GM12878 (cell line): ENCODE data around the gene CNTNAP5. TPM values are rescaled to one million over a fixed set of nuclear protein-coding genes. Genes with fewer than 3 reads are reported as not detected.

Experiments
- ATAC-seq: fragments of 200-7000 bp; cut with Tn5 transposase; 3 replicates; pipeline ENCODE4 v1.9.1; 2020; ENCODE audit warnings: mild to moderate bottlenecking, moderate library complexity
- BruUV-seq: library from RNA; stranded (reverse); fragments of 400-500 nt; replicated peaks from 2 replicates; lab custom pipeline; 2021; lab: Mats Ljungman, UMichigan
- CTCF ChIA-PET: fragments of 300-600 bp; sonication (Branson Sonifier 250); formaldehyde crosslinking; extraction: SDS; loops from one replicate; lab custom pipeline; 2021; ENCODE audit warnings: inconsistent platforms; lab: Yijun Ruan, JAX
- POLR2A ChIA-PET: fragments of 350-600 bp; formaldehyde crosslinking; extraction: SDS; loops from one replicate; lab custom pipeline; 2021; ENCODE audit warnings: inconsistent platforms; lab: Charles Lee
- RAD21 ChIA-PET: fragments of 300-600 bp; sonication (Branson Sonifier 250); formaldehyde crosslinking; loops from one replicate; lab custom pipeline; 2023; ENCODE audit warnings: antibody characterized with exemption; ENCODE audit not compliant: unreplicated experiment; lab: Charles Lee
- SMC1A ChIA-PET: fragments of 300-600 bp; sonication (Branson Sonifier 250); formaldehyde crosslinking; loops from one replicate; lab custom pipeline; 2023; ENCODE audit not compliant: unreplicated experiment, uncharacterized antibody; lab: Charles Lee
- DNase-seq: peaks from one replicate; pipeline ENCODE4 v3.0.0-alpha.2; 2011; ENCODE audit warnings: low read depth, low spot score
- FAIRE-seq: peaks from 3 replicates; lab custom pipeline; 2011; peaks lifted over from hg19 to GRCh38; lab: Jason Lieb, UNC
- H2AFZ ChIP-seq: 2 replicates; pipeline ENCODE4 v1.6.0; 2011; ENCODE audit warnings: low read depth, low read length, control low read depth; ENCODE audit not compliant: control insufficient read depth
- H3K27ac ChIP-seq: 2 replicates; pipeline ENCODE4 v1.5.1; 2011; ENCODE audit warnings: control low read depth; ENCODE audit not compliant: control insufficient read depth, insufficient read depth
- H3K27me3 ChIP-seq, 2 experiments: replicated peaks in 1 of 2; 2 replicates each; pipeline versions ENCODE4 v1.6.0 to v1.6.1; 2011; ENCODE audit warnings: low read length in 1 of 2; ENCODE audit not compliant: control insufficient read depth in 2 of 2, insufficient read depth in 2 of 2
- H3K36me3 ChIP-seq, 2 experiments: 2 replicates each; pipeline ENCODE4 v1.5.1; 2011; ENCODE audit warnings: low read length in 1 of 2; ENCODE audit not compliant: control insufficient read depth in 2 of 2, insufficient read depth in 2 of 2
- H3K4me1 ChIP-seq: 2 replicates; pipeline ENCODE4 v1.6.1; 2011; ENCODE audit warnings: mild to moderate bottlenecking, low read length, moderate library complexity, mixed read lengths; ENCODE audit not compliant: control insufficient read depth, insufficient read depth
- H3K4me2 ChIP-seq: 2 replicates; pipeline ENCODE4 v1.6.0; 2011; ENCODE audit warnings: control low read depth; ENCODE audit not compliant: control insufficient read depth, insufficient read depth
- H3K4me3 ChIP-seq: fragments of 200-600 bp; sonication (generic); 2 replicates; pipeline ENCODE4 v1.5.1; 2016
- H3K79me2 ChIP-seq: 2 replicates; pipeline ENCODE4 v1.6.0; 2011; ENCODE audit warnings: low read length; ENCODE audit not compliant: control insufficient read depth, insufficient read depth
- H3K9ac ChIP-seq: 2 replicates; pipeline ENCODE4 v1.8.0; 2011; ENCODE audit warnings: low read length, control low read depth, mixed read lengths; ENCODE audit not compliant: control insufficient read depth, insufficient read depth
- H3K9me3 ChIP-seq: replicated peaks from 3 replicates; pipeline ENCODE4 v1.5.1; 2011; ENCODE audit warnings: mild to moderate bottlenecking, low read length; ENCODE audit not compliant: control insufficient read depth, insufficient read depth
- H4K20me1 ChIP-seq: 2 replicates; pipeline ENCODE4 v1.6.0; 2011; ENCODE audit not compliant: control insufficient read depth, insufficient read depth
- ASH2L ChIP-seq: fragments of 300-600, 200-600 bp; sonication (generic); IDR thresholded peaks from 2 replicates; pipeline ENCODE4 v1.6.1; 2017; ENCODE audit warnings: low read depth, mild to moderate bottlenecking, borderline replicate concordance
- BCL11A ChIP-seq: IDR thresholded peaks from 2 replicates; pipeline ENCODE4 v1.6.1; 2011; ENCODE audit warnings: low read depth, low read length
- CHD1 ChIP-seq: IDR thresholded peaks from 2 replicates; pipeline ENCODE4 v1.6.1; 2012; ENCODE audit warnings: low read depth, low read length, improper control_type of control experiment
- E4F1 ChIP-seq: fragments of 450-650 bp; IDR thresholded peaks from 2 replicates; pipeline ENCODE4 v1.6.1; 2018; ENCODE audit warnings: borderline replicate concordance, mild to moderate bottlenecking; ENCODE audit not compliant: partially characterized antibody
- FOXK2 ChIP-seq: fragments of 450-650 bp; IDR thresholded peaks from 2 replicates; pipeline ENCODE4 v1.6.1; 2017; ENCODE audit warnings: mild to moderate bottlenecking, moderate library complexity
- IKZF1 ChIP-seq: fragments of 450-650 bp; conservative IDR thresholded peaks from 2 replicates; pipeline ENCODE4 v1.6.1; 2017; ENCODE audit warnings: antibody characterized with exemption, mild to moderate bottlenecking
- MTA3 ChIP-seq: IDR thresholded peaks from 2 replicates; pipeline ENCODE4 v1.6.1; 2012; ENCODE audit warnings: low read length, inconsistent platforms, borderline replicate concordance
- NBN ChIP-seq: fragments of 450-650 bp; IDR thresholded peaks from 2 replicates; pipeline ENCODE4 v1.6.1; 2016
- NFYA ChIP-seq: IDR thresholded peaks from 2 replicates; pipeline ENCODE4 v1.6.1; 2011; ENCODE audit warnings: low read depth, mild to moderate bottlenecking, low read length, improper control_type of control experiment, borderline replicate concordance
- NR2C2 ChIP-seq: IDR thresholded peaks from 2 replicates; pipeline ENCODE4 v1.6.1; 2011; ENCODE audit warnings: borderline replicate concordance, low read depth; ENCODE audit not compliant: control insufficient read depth, insufficient read length
- SIX5 ChIP-seq: IDR thresholded peaks from 2 replicates; pipeline ENCODE4 v1.6.1; 2011; ENCODE audit warnings: mild to moderate bottlenecking, low read depth, low read length, moderate library complexity; ENCODE audit not compliant: severe bottlenecking
- SMAD1 ChIP-seq: fragments of 450-650 bp; IDR thresholded peaks from 2 replicates; pipeline ENCODE4 v1.6.1; 2018; ENCODE audit warnings: mild to moderate bottlenecking, low read depth; ENCODE audit not compliant: partially characterized antibody
- SMAD5 ChIP-seq: IDR thresholded peaks from 2 replicates; pipeline ENCODE4 v1.6.1; 2016; ENCODE audit warnings: antibody characterized with exemption, low read depth
- SREBF1 ChIP-seq: IDR thresholded peaks from 2 replicates; pipeline ENCODE4 v1.6.1; 2012; ENCODE audit warnings: mild to moderate bottlenecking, low read length
- STAT1 ChIP-seq: fragments of 450-650 bp; conservative IDR thresholded peaks from 2 replicates; pipeline ENCODE4 v1.6.1; 2014; ENCODE audit warnings: antibody characterized with exemption, mild to moderate bottlenecking
- TAF1 ChIP-seq: IDR thresholded peaks from 2 replicates; pipeline ENCODE4 v1.6.1; 2011; ENCODE audit warnings: mild to moderate bottlenecking, low read depth, low read length, borderline replicate concordance
- TCF7 ChIP-seq: IDR thresholded peaks from 2 replicates; pipeline ENCODE4 v1.6.1; 2014; ENCODE audit warnings: antibody characterized with exemption, borderline replicate concordance
- YY1 ChIP-seq: IDR thresholded peaks from 2 replicates; pipeline ENCODE4 v1.6.1; 2011; ENCODE audit warnings: low read depth, mild to moderate bottlenecking, low read length
- ZBTB11 ChIP-seq: fragments of 450-650 bp; formaldehyde crosslinking; IDR thresholded peaks from 2 replicates; pipeline ENCODE4 v1.5.0; 2022; ENCODE audit warnings: mild to moderate bottlenecking, missing genetic modification characterization
- ZNF217 ChIP-seq: fragments of 450-650 bp; IDR thresholded peaks from 2 replicates; pipeline ENCODE4 v1.6.1; 2017; ENCODE audit warnings: antibody characterized with exemption, mild to moderate bottlenecking
- WGBS: methylation state at CpG from one replicate; pipeline ENCODE4 v1.1.6; 2016; ENCODE audit warnings: low lambda C conversion rate; ENCODE audit not compliant: insufficient replicate concordance, insufficient coverage; ENCODE audit errors: missing lambda C conversion rate; 5-methylcytosine and 5-hydroxymethylcytosine counted together
- in situ Hi-C: fragments of 300-500 bp; cut with MboI; formaldehyde crosslinking; loops from 9 replicates; pipeline ENCODE4 v1.14.3; 2018; ENCODE audit warnings: mixed read lengths
- intact Hi-C: fragments of 100-400 bp; cut with micrococcal nuclease; formaldehyde crosslinking; loops from one replicate; pipeline ENCODE4 v1.14.2; 2022; ENCODE audit not compliant: unreplicated experiment
- polyA plus RNA-seq, 11 experiments: library from polyadenylated mRNA; depleted of rRNA in 4 of 11; unstranded in 6 of 11; stranded (reverse) in 5 of 11; fragments of >200 nt; fragmentation: Nextera tagmentation in 4 of 11; fragmentation: Illumina TruSeq in 1 of 11; extraction: Ambion mirVana in 4 of 11; extraction: Trizol in 1 of 11; gene quantifications; 1 replicate in 1 of 11; 2 replicates in 10 of 11; pipeline versions ENCODE4 v1.2.1 to v1.2.3, GENCODE V29; 2011 to 2016; ENCODE audit warnings: inconsistent platforms in 2 of 11, missing spikeins in 2 of 11, low read depth in 1 of 11
- total RNA-seq, 4 experiments: library from RNA; depleted of rRNA in 3 of 4; stranded (reverse); fragments of >200 nt in 3 of 4; fragmentation: Illumina TruSeq in 1 of 4; extraction: Trizol in 1 of 4; gene quantifications; 2 replicates each; pipeline versions ENCODE4 v1.2.1 to v1.2.3, GENCODE V29; 2013 to 2021

CNTNAP5 gene
- total and polyA plus RNA-seq, 10 of the 15 experiments (the other 5 are each of a cell fraction or from before 2014, with no cell fraction given): not detected

GRCh38 chr2:124318913-124319312 lies 293.8 kb downstream of the CNTNAP5 start:
- intact Hi-C loops: no loop called here
- in situ Hi-C loops: no loop called here
- TF ChIP-seq TCF7: no peak
- TF ChIP-seq SMAD1: no peak
- TF ChIP-seq BCL11A: no peak
- no peak for TF ChIP-seq STAT1
- no peak for TF ChIP-seq SMAD5
- no peak for TF ChIP-seq YY1
- TF ChIP-seq MTA3: no peak
- no peak for TF ChIP-seq ZBTB11 (CRISPR knock-in tag)
- TF ChIP-seq ASH2L: no peak
- no peak for TF ChIP-seq SREBF1
- TF ChIP-seq E4F1: no peak
- TF ChIP-seq NFYA: no peak
- TF ChIP-seq ZNF217: no peak
- TF ChIP-seq IKZF1: no peak
- TF ChIP-seq FOXK2: no peak
- no peak for TF ChIP-seq NR2C2
- no peak for TF ChIP-seq SIX5
- TF ChIP-seq NBN: no peak
- TF ChIP-seq CHD1: no peak
- no peak for TF ChIP-seq TAF1
- WGBS: 35% methylated on average over 2 of the region's 2 CpGs
- Histone ChIP-seq H3K79me2 (no peaks in the 10 kb centered on the region), H3K4me3 (no peak overlapping the region), H4K20me1 (no peaks in the 10 kb centered on the region), H3K36me3 (no peaks in the 10 kb centered on the region), H3K4me1 (no peaks in the 10 kb centered on the region), H3K27ac (no peak overlapping the region), H3K4me2 (no peak overlapping the region), H3K9ac (no peak overlapping the region), H3K27me3 (no peaks in the 10 kb centered on the region), H3K9me3 (no peaks in the 10 kb centered on the region), H2AFZ (no peak overlapping the region)
- ChIA-PET SMC1A (interaction anchor here (0.6 kb wide), 1 partner anchor 141 kb away, joined by 3 read pairs; no protein-coding TSS in a partner anchor), CTCF (interaction anchor here (1.0 kb wide), 1 partner anchor 177 kb away, joined by 3 read pairs; no protein-coding TSS in a partner anchor), RAD21 (no interaction called here), POLR2A (no interaction called here)
- no peak for DNase-seq
- no peak for FAIRE-seq
- BruUV-seq: no TSS peak
- no peak for ATAC-seq
